HG03196 (cell line): ENCODE results near the gene GPR68.

ENCODE experiments used
- ATAC-seq: cut with Tn5 transposase; IDR thresholded peaks from one replicate; pipeline ENCODE4 v1.9.1; 2021; ENCODE audit not compliant: unreplicated experiment

GPR68 gene, protein sequence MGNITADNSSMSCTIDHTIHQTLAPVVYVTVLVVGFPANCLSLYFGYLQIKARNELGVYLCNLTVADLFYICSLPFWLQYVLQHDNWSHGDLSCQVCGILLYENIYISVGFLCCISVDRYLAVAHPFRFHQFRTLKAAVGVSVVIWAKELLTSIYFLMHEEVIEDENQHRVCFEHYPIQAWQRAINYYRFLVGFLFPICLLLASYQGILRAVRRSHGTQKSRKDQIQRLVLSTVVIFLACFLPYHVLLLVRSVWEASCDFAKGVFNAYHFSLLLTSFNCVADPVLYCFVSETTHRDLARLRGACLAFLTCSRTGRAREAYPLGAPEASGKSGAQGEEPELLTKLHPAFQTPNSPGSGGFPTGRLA

DNA sequence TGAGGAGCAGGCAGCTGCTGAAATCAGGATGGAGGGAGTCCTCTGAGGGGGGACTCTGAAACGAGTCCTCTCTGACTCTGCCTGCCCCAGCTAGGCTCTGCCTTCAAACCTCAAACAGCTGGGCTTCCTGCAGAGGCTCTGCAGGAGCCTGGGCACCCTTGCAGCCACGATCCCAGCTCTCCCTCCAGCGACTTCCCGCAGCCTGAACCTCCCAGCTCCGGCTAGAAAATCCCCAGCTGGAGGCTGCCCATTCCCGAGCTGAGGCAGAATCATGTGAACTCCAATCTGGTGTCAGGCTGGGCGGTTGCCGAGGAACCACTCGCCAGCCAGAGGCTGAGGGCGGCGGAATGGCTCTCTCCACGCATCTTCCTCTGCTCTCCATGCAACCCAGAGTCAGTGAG lies at the start of gene GPR68:
Gene GPR68 (minus strand): TSS at position 204 of the 401 bp plus-strand sequence. CDS start 9,654 bp downstream, outside the sequence.
- ATAC-seq, result no peak

DNA sequence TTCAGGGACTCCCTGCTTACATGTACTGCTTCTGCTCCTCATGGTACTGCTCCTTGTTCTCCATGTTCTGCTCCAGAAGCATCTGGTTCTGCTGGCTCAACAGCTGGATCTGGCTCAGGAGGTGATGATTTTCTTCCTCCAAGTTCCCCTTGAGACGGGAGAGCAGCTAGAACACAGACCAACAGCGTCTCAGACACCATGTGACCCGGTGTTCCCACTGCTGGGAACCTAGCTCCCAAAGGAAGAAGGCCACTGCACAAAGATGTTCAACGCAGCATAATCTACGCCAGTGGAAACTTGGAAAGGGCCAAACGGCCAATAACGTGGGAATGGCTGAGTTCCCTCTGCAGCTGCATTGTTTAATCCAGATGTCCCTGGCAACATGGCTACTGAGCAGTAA lies 49.6 kb upstream of the GPR68 start:
- ATAC-seq, result no peak

DNA sequence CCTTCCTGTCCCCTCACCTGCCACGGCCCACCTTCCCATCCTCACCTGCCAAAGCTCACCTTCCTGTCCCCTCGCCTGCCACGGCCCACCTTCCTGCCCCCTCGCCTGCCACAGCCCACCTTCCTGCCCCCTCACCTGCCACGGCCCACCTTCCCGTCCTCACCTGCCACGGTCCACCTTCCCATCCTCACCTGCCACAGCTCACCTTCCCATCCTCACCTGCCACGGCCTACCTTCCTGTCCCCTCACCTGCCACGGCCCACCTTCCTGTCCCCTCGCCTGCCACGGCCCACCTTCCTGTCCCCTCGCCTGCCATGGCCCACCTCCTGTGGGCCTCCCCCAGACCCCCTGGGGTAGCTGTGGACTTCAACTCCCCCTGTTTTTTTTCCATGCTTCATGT lies 48.8 kb upstream of the GPR68 start:
- ATAC-seq, result no peak

DNA sequence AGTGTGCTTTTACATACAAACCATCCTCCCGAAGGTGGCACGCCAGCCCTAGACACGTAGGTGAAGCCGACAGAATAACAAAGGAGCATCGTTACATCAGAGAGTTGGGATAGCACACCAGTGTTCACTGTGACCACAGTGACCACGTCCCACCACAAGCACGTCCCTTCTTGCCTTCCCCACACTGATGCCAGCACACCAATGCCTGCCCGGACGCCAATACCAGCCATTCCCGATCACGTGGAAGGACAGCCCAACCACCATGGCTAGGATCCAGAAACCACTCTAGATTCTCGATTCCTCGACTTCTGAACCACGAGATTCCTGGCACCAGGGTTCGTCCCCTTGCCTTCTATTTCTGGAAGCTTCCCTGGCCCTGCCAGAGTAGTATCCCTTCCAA lies 48.0 kb upstream of the GPR68 start:
- no peak for ATAC-seq

DNA sequence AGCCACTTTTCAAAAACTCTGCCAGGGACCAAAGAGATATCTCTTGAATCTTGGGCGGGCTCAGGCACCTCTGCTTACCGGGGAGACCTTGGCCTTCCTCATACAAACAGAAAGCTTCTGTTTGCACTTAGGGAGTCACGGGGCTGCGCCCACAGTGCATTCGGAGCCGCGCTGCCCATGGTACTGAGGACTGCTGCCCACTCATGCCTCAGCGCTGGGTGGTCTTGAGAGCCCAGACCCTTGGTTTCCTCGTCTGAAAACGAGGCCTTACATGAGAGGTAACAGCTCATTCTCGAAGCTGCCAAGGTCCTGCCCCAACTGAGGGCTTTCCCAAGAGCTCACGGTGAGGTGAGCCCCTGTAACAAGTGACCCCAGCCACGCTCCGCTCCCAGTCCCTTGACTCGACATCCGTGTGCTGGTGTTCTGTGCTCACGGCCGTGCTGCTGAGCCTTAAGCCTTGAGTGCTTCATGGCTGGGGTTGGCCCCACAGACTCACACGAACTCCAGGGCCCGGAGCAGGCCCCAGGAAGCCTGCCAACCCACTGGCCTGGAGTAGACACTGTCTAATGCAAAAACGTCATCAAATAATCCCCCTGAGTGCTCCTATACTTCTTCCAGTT lies 47.4 kb upstream of the GPR68 start:
- no peak for ATAC-seq

DNA sequence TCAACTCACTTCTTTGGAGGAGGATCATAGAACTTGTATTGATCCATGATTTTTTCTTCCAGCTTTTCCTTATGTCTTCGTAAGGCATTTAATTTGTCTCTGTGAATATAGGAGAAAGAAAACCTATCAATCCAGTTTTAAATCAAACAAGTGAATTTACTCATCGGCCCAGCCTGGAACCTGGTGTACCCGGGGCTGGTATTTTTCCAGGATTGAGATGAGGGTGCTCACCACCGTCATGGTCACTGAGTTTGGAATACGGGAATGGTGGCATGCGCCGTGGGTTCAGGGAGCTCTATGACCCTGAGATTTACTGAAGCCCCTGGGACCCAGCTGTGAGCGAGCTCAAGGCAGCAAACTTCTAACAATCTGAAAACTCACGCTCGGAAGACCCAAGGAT lies 46.5 kb upstream of the GPR68 start:
- no peak for ATAC-seq

DNA sequence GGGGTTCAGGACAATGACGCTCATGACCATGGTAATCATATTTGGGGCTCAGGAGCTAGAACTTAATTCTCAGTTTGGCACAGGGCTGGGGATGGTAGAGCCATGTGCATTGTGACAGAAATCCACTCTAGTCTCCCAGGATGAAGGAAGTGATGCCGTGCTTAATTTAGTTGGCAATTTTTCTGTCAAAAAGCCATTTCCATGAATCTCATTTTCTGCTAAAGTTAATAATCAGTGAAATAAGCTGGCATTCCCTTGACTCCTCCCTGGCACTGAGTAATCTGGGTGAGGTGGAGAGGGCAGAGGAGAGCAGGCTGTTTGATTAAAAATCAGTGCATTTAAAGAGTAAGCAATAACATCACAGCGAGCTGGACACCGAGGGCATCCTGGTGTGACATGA lies 45.0 kb upstream of the GPR68 start:
- ATAC-seq, result no peak

DNA sequence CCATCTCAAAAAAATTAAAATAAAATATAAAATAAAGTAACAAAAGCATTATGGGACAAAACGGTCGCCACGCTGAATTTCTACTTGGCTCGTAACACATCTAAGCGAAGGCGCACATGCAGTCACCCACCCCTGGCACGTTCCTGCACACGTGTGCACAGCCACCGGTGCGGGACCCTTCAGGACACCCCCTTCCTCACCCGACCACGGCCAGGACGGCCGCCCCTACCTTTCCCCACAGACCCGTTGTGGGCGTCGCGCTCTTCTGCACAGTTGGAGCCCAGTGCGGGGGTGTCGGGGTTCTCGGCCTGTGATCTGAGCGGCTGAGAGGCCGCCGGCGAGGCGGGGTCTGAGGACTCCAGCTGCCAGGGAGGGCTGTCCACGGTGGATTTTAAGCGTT lies 44.4 kb upstream of the GPR68 start:
- no peak for ATAC-seq

DNA sequence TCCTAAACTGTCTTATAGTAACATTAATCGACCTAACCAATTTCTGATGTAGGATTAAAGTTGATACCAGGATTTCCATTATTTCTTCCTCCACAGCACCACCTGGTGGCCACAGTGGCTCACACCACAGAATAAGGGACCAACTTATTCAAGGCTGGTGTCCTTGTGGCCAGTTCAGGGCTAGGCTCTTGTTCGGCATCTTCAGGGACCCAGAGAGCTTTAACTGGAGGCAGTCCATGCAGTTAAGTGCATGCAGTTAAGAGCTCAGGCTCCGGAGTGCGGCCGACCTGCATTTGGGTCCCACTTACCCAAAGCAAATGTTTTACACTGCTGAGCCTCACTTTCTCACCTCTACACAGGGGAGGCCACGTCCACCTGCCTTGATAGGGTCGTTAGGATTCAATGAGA lies 42.0 kb upstream of the GPR68 start:
- no peak for ATAC-seq

DNA sequence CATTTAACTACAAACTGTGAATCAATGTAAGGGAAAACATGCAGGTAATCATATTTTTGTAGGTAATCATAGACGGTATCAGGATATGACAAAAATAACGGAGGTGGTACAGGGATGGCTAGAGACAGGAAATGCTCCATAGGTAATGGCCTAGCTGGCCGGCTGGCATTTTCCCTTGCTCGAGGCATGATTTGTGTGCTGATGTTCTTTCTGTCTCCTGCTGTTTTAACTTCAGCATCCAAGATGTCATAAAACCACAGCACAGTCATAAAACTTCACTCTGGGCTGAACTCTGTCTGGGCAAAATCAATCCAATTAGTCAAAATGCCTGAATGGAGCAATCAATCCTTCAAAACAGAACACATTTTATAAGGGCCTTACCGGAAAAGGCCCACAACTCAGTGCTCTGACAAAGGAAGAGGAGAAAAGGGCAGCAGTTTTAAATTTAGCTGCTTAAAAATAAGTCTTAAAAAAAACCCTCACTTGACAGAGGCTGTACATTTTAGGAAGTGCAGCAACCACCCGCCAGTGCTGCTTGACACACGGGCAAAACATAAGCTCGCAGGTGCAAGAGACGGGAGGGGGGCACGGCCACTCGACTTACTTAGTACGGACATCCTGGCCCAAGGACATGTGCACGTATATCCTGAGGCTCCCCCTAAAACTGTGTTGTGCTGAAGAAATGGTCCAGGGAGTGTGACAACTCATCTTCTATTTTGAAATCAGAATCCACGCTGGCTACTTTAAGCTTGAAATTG lies 40.5 kb upstream of the GPR68 start:
- ATAC-seq, result no peak

DNA sequence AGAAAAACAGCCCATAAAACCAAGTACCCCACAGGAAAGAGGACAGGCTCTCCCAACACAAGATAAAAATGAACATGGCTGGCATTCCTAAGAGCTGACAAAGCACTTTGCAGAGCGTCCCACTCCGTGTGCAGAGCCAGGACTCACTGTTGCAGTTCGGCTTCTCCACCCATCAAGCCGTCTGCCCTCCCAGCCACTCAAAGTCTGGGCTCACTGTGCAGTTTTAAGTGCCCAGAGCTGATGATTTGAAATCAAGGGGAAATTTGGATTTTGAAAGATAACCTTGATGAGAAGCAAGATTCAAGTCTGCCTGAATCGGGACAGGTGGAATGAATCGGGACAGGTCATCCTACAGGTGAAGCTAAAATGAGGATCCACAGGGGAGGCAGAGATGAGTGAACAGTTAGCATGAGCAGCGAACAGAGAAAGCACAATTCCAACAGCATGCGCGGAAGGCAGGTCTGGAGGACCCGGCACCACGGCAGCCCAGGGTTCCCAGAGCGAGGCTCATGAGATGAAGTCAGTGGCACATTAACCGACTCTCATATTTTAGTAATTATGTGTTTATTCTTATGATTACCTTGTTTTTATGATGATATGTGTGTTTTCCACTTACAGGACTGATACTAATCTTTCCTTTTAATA lies 39.8 kb upstream of the GPR68 start:
- ATAC-seq, result no peak

DNA sequence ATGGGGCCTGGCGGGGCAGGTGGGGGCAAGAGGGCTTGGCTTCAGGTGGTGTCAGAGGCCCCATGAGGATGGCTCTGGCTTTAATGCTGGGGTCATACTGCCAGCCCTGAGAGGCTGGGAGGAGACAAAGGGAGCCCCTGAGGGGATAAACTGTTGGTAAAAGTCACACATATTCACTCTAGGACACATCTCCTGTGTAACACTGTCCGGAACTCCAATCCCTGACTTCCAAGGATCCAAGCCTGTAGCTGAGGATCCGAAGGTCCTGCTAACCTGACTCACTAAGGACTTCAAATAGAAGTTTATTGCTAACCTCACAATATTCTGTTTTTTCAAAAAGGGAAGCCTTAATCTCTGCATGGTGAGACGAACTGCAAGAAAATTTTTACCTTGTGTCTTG lies 39.2 kb upstream of the GPR68 start:
- no peak for ATAC-seq

DNA sequence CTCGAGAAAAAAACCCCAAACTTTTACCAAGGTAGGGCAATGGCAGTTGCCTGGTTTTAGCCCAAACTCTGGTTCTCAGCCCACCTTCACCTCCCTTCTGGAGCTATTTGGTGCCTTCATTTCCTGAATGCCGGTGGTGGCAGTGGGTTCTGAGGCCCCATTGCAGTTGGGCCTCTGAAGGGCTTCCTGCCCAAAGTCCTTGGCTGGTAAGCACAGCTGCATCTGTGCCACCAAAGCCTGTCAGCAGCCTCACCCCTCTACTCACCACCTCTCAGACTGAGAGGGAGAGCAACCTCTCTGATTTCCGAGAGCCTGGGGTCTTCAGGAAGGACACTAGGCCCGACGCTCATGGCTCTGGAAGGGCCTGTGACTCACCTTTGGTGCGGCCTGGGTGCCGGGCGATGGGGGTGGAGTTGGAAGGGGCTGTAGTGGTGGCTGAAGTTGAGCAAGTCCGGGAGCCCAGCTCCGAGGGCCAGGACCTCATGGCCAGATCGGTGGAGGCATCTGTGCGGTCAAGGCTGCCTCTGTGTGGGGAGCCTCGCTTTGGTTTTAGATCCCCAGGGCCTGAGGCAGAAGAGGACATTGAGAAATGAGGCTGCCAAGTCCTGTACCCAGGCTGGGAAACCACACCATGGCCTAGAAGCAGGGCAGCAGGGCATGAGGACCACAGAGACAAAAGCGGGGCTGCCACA lies 38.6 kb upstream of the GPR68 start:
- no peak for ATAC-seq

DNA sequence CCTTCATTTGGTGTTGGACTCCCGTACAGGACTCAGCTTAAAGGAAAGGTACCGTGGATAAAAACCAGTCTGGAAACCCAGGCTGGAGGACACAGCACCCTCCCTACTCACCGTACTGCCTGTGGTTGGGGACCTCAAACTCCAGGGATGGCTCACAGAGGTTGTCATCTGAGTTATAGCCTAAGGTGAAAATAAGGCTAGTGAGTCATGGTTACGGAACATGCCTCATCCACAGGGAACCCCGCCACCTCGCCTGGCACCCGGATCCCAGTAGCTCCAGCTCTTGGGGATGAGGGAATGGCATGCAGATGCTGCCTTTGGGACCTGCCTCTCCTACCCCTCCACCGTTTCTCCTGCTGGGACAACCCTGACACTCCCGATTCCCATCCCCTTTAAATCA lies 36.8 kb upstream of the GPR68 start:
- ATAC-seq, result no peak

DNA sequence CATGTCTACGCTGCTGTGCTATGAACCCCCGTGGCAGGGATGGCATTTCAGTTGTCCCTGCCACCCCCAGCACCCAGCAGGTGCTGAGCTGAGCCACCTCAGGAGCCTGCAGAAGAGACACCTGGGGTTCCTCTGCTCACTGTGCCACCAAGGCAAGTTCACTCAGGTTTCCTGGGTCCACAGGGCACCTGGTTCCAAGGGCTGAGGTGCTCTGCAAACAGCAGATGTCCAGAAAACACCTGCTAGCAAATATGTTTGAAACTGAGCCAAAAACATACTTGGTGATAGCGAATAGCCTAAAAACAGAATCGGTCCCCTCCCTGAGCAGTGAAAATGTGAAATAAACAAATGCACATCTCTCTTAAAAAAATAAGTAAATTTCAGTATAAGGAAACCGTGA lies 35.6 kb upstream of the GPR68 start:
- no peak for ATAC-seq

DNA sequence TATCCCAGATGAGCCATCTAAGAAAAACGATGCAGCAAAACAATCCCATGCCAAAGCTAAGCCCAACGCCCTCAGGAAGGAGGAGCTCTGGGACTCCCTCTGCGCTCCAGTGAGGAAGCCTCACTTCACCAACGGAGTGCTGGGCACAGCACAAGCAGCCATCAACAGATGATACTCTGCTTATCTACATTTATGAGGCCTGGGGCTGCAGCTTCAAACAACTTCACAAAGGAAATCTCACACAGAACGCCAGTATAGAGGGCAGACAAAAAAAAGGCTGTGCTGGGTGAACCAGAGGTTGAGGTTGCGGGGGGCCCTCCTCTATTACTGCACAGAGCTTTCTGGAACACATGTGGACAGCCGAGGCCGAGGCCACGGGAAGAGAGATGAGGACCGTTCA lies 34.9 kb upstream of the GPR68 start:
- no peak for ATAC-seq

DNA sequence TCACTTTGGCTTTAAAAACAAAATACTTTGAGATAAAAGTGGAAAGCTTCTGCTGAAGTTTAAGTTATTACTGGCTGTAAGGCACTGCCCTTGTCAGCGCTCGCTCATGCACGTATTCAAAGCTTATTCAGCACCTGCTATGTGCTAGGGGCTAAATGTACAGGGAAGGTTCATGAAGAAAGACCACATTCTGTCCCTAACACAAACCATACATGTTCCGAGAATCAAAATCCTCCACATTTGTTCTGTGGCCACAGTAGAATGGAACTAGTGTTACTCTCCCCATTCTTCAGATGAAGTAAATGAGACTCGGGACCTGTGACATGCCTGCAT lies 33.8 kb upstream of the GPR68 start:
- no peak for ATAC-seq

DNA sequence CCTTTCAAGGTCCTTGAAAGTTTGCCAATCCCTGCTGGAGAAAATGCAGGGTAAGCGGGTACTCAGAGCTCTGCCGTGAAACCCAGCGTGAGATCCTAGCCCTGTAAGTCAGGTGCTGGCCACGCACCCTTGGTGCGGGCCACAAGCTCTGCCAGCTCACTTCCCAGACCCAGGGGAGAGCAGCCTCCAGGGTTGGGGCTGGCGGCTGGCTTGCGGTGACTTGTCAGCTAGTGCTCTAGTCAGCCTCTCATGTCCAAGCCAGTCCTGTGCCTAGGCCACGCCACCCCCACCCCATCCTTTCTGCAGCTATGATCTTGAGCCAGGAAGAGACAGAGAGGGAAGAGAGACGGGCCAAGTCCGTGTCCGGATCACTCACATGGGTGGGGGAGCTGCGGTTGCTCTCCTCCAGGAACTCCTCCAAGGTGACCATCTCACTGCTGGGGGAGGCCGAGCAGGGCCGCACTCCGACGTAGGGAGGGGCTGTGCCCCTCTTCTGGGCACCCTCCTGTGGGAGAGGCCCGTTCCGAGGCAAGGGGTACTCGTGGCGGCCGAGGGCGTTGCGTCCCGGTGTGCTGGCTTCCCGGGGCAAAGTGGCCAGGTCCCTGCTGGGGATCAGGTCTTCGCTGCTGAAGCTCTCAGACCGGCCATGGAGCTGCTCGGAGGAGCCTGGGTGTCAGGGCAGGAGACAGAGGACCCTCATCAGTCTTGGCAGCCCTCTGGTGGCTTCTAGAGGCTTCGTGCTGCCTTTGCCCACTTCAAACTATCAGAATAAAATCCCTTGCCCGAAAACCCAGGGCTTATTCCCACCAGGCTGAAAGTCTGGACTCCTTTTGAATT lies 33.3 kb upstream of the GPR68 start:
- ATAC-seq, result no peak

DNA sequence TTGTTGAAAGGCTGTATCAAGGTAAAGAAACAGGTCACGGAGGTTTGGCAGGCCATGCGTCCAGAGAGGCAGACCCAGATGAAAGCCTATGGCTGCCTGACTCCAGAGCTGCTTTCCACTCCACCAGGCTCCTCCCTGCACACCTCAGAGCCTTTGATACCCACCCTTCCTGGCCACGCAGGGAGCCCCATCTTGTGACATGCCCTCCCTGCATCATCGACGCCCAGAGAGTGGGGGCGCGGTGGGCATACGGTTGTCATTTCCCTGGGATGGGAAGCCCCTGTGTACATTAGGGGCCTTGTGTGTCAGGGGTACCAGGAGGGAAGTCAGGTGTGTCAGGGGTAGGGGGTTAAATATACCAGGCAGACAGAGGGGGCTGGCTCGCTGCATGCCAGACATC lies 30.3 kb upstream of the GPR68 start:
- ATAC-seq, result no peak

DNA sequence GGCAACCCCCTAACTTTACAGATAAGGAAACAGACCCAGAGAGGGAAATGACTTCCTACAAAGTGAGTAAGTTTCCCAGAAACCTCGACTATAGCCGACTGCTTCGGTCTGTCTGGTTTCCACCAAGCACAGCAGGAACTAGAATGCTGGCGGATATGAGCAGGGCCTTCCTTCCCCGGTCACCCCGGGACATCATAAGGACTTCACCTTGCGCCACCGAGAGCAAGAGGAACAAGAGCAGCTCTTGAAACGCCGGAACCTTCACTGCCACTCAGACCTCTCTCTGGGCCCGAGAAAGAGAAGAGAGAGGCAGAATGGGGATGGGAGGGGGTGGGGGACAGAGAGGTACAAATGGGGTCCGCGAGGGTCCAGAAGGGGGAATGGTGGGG lies 29.4 kb upstream of the GPR68 start:
- ATAC-seq, result no peak
